Posterior vena cava (tissue), 2 donors: Measurements from ENCODE around the gene TEAD1. TPM values are rescaled to one million over a fixed set of nuclear protein-coding genes. Genes with fewer than 3 reads are reported as not detected.

Experiments
- DNase-seq: peaks from one replicate; pipeline ENCODE4 v3.0.0-alpha.2; 2020; ENCODE audit warnings: low spot score
- intact Hi-C, 2 donors: fragments of 100-400 bp; cut with DNase I; formaldehyde crosslinking; loops; one replicate each; pipeline versions ENCODE4 v1.14.1 to v1.14.2; 2022 to 2023
- total RNA-seq, 2 donors: library from RNA; stranded (reverse); fragmentation: NEBNext Ultra II Directional; extraction: Animal tissue kit (Norgen Biotek cat#: 25700); gene quantifications; one replicate each; pipeline ENCODE4 v1.2.1, GENCODE V29; 2021
- donor health status: DM: yes; HTN: yes; CAD: no.
- donor health status: DM: yes; HTN: yes; CAD: no.

TEAD1 gene
- total RNA-seq, 2 donors from 2014 or later = 56.5 to 59.2 TPM

DNA sequence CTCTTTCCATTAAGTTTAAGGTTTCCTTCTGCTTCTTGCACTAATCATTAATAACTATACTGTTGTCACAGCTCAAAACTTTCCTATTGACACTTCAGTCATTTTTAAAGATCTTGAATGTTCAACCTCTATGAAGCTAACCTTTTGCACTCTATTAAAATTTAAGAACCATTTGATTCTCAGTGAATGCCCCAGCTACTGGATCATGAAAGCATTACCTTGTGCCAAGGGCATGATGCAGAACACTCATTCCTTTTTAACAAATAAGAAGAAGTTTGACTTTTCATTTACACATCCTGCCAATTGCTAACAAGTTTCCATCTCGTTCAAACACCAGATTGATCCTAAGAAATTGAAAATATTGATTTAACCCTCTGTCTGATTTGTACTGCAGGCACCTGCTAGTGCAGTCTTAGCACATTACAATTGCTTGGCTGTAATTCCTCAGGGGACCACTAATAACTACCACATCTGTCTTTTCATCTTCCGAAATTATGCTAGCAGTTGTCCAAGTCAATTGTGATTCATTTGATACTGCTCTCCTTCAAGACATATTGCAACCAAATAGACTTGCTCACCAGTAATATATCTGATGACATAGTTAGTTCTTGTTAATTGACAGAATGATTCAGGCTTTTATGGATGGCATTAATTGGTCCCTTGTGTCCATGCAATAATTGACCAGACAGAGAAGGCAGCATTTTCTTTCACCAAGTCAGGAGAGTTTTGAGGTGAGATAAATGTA is 158.4 kb downstream of the TEAD1 start:
- DNase-seq = no peak
- intact Hi-C loops = no loop called here

GRCh38 chr11:12834166-12834565 is 159.9 kb downstream of the TEAD1 start:
- DNase-seq = no peak
- intact Hi-C loops = no loop called here

DNA sequence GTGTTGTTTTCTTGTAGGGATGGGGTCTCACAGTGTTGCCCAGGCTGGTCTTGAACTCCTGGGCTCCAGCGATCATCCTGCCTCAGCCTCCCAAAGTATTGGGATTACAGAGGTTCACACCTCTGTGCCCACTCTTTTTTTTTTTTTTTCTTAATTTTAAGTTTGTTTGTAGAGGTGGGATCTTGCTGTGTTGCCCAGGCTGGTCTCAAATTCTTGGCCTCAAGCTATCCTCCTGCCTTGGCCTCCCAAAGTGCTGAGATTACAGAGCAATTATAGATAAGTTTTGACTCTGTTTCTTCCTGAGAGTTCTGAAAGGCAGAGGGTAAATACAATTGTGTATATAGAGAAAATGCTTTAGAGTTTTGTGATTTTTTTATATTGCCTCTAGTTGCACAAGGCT is 160.4 kb downstream of the TEAD1 start:
- DNase-seq = no peak
- intact Hi-C loops = no loop called here

DNA sequence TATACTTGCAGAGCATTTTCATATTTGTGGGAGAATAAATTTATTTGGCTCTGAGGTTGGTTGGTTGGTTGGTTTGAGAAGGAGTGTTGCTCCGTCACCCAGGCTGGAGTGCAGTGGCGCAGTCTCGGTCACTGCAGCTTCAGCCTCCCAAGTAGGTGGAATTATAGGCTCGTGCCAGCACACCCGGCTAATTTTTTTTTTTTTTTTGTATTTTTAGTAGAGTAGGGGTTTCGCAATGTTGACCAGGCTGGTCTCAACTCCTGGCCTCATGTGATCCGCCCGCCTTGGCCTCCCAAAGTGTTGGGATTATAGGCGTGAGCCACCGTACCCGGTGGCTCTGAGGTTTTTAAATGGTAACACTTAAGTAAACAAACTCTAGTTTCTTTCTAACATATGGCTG is 161.1 kb downstream of the TEAD1 start:
- intact Hi-C loops = no loop called here
- DNase-seq = no peak

- intact Hi-C loops = no loop called here
- DNase-seq = no peak
Observed at GRCh38 chr11:12838463-12839123, 164.4 kb downstream of the TEAD1 start.

- DNase-seq = no peak
- intact Hi-C loops = no loop called here
Observed at GRCh38 chr11:12840871-12841660, 166.8 kb downstream of the TEAD1 start.

- intact Hi-C loops = no loop called here
- DNase-seq = no peak
Observed at GRCh38 chr11:12841946-12842630, 167.9 kb downstream of the TEAD1 start.

DNA sequence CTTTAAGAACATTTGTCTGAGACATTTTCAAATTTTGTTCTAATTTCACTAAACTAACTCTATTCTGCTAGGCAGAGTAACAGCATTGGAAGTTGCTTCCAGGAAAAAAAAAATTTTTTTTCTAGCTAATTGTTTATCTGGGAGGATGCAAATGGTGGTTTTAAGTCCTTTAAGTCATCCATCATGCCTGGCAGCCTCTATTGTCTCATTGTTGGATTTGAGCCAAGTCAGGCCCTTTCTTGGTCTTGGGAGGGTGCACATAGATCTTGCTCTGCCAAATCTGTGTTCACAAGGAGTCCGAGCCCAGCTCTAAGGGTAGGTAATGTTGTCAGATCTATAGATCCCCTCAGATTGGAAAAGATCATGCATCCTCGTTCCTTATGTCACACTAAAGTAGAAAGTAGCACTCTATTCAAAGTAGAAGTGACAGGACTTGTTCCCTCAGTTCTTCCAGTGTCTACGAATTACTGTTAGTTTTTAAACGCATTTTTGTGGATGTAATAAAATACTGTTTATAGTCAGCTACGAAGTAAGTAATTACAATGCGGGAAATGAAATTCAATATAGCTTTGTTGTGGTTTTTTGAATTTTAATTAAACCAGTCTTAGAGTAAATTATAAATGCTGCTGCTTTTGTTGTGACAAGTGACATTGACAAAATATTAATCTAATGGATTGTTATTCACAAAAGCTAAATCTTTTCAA is 168.9 kb downstream of the TEAD1 start:
- intact Hi-C loops = no loop called here

DNA sequence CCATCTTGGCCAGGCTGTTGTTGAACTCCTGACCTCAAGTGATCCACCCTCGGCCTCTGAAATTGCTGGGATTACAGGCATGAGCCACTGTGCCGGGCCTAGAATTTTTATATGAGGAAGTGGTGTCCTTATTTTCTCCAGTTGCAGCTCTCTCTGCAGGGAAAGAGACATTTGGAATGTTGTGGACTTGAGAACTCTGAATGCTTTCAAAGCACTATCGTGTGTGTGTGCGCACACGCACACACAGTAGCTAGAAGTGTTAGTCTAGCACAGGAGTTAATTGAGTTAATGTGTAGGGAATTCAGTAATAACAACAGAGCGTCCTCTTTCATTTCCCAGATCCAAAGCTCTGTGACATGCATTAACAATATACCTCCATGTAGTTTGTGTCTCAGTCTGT is 170.9 kb downstream of the TEAD1 start:
- intact Hi-C loops = no loop called here
- DNase-seq = no peak

More for the DNA sequence above, 168.9 kb downstream of the TEAD1 start:
- no peak for DNase-seq

DNA sequence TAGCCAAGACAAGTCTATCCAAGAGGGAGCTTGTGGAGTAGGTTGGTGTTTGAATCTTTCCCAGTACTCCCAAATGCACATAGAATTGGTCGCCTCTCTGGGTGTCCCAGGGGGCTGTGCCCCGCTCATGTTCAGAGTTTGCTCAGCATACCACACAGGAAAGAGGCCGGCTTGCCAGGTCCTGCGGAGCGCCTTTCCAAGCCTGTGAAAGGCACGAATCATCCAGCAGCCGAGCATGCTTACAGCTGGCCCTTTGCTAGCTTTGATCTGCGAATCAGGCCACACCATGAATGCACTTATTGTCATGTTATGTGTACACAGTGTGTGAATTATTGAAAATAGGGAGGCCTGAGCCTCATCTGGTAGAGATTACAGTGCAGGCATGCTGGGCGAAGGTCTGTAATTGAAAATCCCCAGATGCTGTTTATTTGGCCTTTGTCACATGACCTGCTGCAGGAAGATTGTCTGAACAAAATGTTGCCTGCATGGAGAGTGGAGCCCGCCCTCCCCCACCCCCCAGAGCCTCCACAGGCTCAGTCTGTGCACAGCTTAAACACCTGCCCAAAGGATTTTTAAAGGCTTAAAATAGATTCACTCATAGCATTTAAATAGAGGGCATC is 171.6 kb downstream of the TEAD1 start:
- DNase-seq = no peak
- intact Hi-C loops = no loop called here

DNA sequence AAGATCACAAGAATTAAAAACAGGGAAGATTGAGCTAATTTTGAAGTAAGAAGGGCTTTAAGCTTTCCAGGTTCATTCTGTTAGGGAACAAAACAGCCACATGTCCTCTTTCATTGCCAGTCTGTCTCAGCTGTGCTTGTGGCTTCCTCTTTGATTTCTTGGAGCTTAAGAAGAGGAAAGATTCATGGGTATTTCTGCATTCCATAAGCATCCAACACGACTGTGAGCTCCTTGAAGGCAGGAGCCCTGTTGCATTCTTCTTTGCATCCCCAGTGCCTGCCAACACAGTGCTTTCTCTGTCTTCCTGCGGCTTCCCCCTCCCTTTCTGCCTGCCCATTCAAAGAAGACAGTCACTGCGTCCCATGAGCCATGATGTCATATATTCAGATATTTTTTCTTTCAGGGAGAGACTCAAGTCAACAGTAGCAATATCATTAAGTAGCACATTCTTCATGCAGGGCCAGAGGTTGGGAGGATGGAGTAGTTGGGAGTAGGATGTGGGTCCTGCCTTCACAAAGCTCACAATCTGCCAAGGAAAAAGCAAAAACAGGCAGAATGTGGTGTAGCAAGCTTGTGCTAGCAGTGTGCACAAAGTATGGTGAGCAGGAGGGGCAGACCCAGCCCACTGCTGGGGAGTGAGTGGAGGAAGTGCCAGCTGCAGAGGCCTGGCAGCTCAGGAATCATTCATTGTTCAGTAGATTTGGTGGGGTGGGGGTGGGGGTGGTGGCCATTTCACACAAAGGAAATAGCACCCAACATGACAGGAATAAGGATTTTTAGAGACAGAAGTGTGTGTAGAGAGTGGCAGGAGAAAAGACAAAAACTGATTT is 172.8 kb downstream of the TEAD1 start:
- intact Hi-C loops = no loop called here
- no peak for DNase-seq

GRCh38 chr11:12848413-12848812 is 174.2 kb downstream of the TEAD1 start:
- no peak for DNase-seq
- intact Hi-C loops = no loop called here

DNA sequence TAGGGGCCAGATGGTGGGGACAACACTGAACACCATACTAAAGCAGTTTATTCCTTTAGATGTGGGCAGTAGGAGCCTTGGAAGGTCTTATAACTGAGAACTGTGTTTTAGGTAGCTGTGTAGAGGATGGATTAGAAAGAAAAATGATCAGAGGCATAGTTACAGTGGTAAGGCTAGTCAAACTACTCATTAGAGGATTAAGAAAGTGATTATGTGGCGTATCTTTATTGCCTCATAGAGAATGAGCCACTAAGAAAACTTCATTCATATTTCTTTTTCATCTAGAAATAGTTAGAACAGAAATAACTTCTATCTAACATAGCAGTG is 179.1 kb downstream of the TEAD1 start:
- no peak for DNase-seq
- intact Hi-C loops = loop anchor here in 1 of 2 donors (10.0 kb wide), 1 partner anchor 212 kb away; no protein-coding TSS in a partner anchor

DNA sequence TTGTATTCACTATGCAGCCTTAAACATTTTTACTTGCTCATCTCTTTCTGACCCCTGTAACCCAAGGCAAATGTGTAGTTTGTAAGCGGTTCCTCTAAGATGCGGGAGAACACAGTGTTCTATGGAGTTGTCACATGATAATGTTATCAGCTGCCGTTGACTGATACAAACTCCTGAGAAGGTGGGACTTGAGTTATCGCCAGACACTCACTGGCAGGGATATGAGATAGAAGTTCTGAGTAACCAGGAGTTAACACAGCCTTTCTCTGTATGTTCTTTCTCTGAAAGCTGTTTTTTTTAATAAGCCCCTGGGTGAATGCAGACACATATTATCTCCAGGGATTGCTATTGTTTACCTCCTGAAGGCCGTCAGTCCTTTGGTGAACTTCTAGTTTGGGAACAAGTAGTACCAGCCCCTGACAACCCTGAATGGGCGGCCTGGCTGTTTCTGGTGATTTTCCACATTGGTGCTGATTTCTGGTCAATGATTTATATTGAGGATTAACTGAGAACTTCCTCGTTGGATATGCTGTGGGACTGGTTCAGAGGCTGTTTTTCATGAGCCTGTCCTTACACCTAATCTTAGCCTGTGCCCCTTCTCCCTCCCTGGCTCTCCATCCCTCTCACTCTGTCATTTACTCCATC is 179.6 kb downstream of the TEAD1 start:
- intact Hi-C loops = loop anchor here in 1 of 2 donors (10.0 kb wide), 1 partner anchor 211 kb away; no protein-coding TSS in a partner anchor
- DNase-seq = no peak

DNA sequence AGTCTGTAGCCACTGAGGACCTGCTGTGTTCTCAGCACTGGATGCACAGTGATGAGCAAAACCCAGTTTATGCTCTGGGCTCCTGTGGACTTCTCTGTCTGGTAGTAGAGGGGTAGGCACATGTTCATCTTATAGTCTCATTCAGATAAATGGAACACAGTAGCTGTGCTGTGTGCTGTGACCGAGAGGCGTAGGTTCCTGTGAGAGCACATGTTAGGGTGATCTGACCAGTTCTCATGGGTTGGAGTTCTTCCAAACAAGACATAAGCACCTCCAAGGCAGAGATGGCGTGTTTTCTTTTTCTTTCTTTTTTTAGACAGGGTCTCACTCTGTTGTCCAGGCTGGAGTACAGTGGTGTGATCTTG is 180.1 kb downstream of the TEAD1 start:
- DNase-seq = no peak
- intact Hi-C loops = loop anchor here in 1 of 2 donors (10.0 kb wide), 1 partner anchor 211 kb away; no protein-coding TSS in a partner anchor

- DNase-seq = no peak
- intact Hi-C loops = loop anchor here in 1 of 2 donors (10.0 kb wide), 1 partner anchor 210 kb away; no protein-coding TSS in a partner anchor
Observed at GRCh38 chr11:12854829-12855228, 180.6 kb downstream of the TEAD1 start.

- intact Hi-C loops = loop anchor here in 1 of 2 donors (10.0 kb wide), 1 partner anchor 208 kb away; no protein-coding TSS in a partner anchor
- no peak for DNase-seq
Observed at GRCh38 chr11:12856338-12856737, 182.1 kb downstream of the TEAD1 start.
